ENCODE data around the gene FAT3. TPM values are rescaled to one million over a fixed set of nuclear protein-coding genes. Genes with fewer than 3 reads are reported as not detected.

FAT3 gene
- total and polyA plus RNA-seq, 2 of the 4 experiments (the other 2 are of a cell fraction) = 0.53 to 2.9 TPM

DNA sequence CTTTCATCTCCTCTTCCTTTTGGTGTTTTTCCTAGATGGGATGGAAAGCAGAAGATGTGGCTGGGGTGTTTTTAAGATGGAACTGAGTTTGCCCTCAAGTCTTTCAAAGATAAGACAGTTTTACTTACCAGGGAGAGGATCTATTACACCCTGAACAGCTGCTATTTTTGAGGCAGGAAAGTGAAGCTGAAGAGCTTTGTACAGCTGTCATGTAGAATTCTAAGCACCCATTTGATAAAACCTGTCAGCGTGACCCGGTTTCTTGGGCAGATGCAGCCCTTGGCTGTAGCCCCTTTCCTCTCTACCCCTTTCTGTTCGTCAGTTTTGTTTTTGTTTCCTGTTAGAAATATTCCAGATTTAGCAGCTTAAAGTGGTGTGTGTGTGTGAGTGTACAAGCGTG lies 35.2 kb downstream of the FAT3 start:
- H3K9ac ChIP-seq (ENCODE audit: low read depth, low read length) = no peak overlapping the region
- no peak overlapping the region for H4K8ac ChIP-seq (ENCODE audit: low read depth in 2 of 2, low read length in 2 of 2)
- intact Hi-C loops (cut with micrococcal nuclease) (no loop called here), dilution Hi-C loops (cut with HindIII; ENCODE audit: low sequenced_read_pairs, unreplicated experiment) (no loop called here), in situ Hi-C loops (cut with MboI; ENCODE audit: low sequenced_read_pairs) (no loop called here)
- H3K14ac ChIP-seq (replicated peaks; ENCODE audit: low read depth, low read length) = no peak overlapping the region
- no peak overlapping the region for H3K18ac ChIP-seq (ENCODE audit: low read depth, low read length)
- no peaks in the 10 kb centered on the region for H3K79me1 ChIP-seq (ENCODE audit: low read depth in 1 of 2, low read length in 2 of 2)
- H3K4me1 ChIP-seq (ENCODE audit: control insufficient read depth, insufficient read depth, low read length) = no peaks in the 10 kb centered on the region
- H3K9me3 ChIP-seq (ENCODE audit: control insufficient read depth, insufficient read depth, low read length) = no peaks in the 10 kb centered on the region
- no peak overlapping the region for H2BK120ac ChIP-seq (ENCODE audit: low read depth, low read length)
- ATAC-seq (ENCODE audit: low read depth) = no peak
- no peak overlapping the region for H3K27ac ChIP-seq (ENCODE audit: insufficient read depth, low read length)
- no peak overlapping the region for H3K23ac ChIP-seq (ENCODE audit: low read depth, low read length)
- H4K5ac ChIP-seq (ENCODE audit: low read depth, low read length) = no peak overlapping the region
- H4K91ac ChIP-seq (ENCODE audit: insufficient read depth, low read depth, low read length) = no peak overlapping the region
- CTCF ChIA-PET = no interaction called here
- no peaks in the 10 kb centered on the region for H3K36me3 ChIP-seq (ENCODE audit: control insufficient read depth, insufficient read depth, low read length)
- H3K4me3 ChIP-seq (ENCODE audit: insufficient read depth, low read depth, low read length) = no peak overlapping the region
- POLR2A ChIA-PET (ENCODE audit: unreplicated experiment) = no interaction called here
- H2AK9ac ChIP-seq (replicated peaks; ENCODE audit: low read depth, low read length, poor library complexity) = no peak overlapping the region
- DNase-seq = no peak
- H3K56ac ChIP-seq (ENCODE audit: extremely low read depth, insufficient read depth, low read length) = no peak overlapping the region
- TF ChIP-seq, protein P1, sequence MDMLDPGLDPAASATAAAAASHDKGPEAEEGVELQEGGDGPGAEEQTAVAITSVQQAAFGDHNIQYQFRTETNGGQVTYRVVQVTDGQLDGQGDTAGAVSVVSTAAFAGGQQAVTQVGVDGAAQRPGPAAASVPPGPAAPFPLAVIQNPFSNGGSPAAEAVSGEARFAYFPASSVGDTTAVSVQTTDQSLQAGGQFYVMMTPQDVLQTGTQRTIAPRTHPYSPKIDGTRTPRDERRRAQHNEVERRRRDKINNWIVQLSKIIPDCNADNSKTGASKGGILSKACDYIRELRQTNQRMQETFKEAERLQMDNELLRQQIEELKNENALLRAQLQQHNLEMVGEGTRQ (IDR thresholded peaks at IDR 0.05; ENCODE audit: low read depth, low read length) = no peak
- TF ChIP-seq MAFK (IDR thresholded peaks at IDR 0.05; ENCODE audit: low read depth, low read length) (no peak), MAZ (IDR thresholded peaks at IDR 0.05; ENCODE audit: borderline replicate concordance, low read depth, low read length) (no peak), FOS (IDR thresholded peaks at IDR 0.05; ENCODE audit: low read depth, low read length) (no peak), MXI1 (IDR thresholded peaks at IDR 0.05; ENCODE audit: borderline replicate concordance, low read depth, low read length) (no peak), BHLHE40 (IDR thresholded peaks at IDR 0.05; ENCODE audit: low read depth, low read length) (no peak), NFE2L2 (IDR thresholded peaks at IDR 0.05; ENCODE audit: low read depth, low read length) (no peak), CHD1 (IDR thresholded peaks at IDR 0.05; ENCODE audit: low read depth, low read length) (no peak), ELK1 (IDR thresholded peaks at IDR 0.05; ENCODE audit: borderline replicate concordance, low read depth, low read length) (no peak), POLR2A (IDR thresholded peaks at IDR 0.05; ENCODE audit: low read depth, low read length) (no peak), RCOR1 (IDR thresholded peaks at IDR 0.05; ENCODE audit: insufficient replicate concordance, low read length) (no peak), CEBPB (IDR thresholded peaks at IDR 0.05; ENCODE audit: low read depth, low read length) (no peak), SMC3 (IDR thresholded peaks at IDR 0.05; ENCODE audit: low read depth, low read length) (no peak), RFX5 (IDR thresholded peaks at IDR 0.05; ENCODE audit: low read depth, low read length) (no peak), RAD21 (IDR thresholded peaks at IDR 0.05; ENCODE audit: low read length) (no peak)
- TF ChIP-seq, protein P2, sequence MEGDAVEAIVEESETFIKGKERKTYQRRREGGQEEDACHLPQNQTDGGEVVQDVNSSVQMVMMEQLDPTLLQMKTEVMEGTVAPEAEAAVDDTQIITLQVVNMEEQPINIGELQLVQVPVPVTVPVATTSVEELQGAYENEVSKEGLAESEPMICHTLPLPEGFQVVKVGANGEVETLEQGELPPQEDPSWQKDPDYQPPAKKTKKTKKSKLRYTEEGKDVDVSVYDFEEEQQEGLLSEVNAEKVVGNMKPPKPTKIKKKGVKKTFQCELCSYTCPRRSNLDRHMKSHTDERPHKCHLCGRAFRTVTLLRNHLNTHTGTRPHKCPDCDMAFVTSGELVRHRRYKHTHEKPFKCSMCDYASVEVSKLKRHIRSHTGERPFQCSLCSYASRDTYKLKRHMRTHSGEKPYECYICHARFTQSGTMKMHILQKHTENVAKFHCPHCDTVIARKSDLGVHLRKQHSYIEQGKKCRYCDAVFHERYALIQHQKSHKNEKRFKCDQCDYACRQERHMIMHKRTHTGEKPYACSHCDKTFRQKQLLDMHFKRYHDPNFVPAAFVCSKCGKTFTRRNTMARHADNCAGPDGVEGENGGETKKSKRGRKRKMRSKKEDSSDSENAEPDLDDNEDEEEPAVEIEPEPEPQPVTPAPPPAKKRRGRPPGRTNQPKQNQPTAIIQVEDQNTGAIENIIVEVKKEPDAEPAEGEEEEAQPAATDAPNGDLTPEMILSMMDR (conservative IDR thresholded peaks at IDR 0.05; ENCODE audit: low read depth, low read length) = no peak
- BruUV-seq (replicated peaks) = no TSS peak
- H2BK20ac ChIP-seq (ENCODE audit: low read depth, low read length) = no peak overlapping the region; the same call in 1 of the 2 replicates
- H3K4ac ChIP-seq (ENCODE audit: low read depth, low read length) = no peak overlapping the region
- H2AK5ac ChIP-seq (ENCODE audit: low read depth, low read length) = no peak overlapping the region
- no peak overlapping the region for H2BK15ac ChIP-seq (ENCODE audit: low read depth, low read length)
- no peak overlapping the region for H3K4me2 ChIP-seq (ENCODE audit: low read depth, low read length)
- no peak overlapping the region for H2BK5ac ChIP-seq (ENCODE audit: low read depth, low read length, poor library complexity, severe bottlenecking)
- no peaks in the 10 kb centered on the region for H4K20me1 ChIP-seq (ENCODE audit: insufficient read depth, low read length)
- WGBS, 2 experiments (ENCODE audit: extremely low coverage in 2 of 2, insufficient read length in 1 of 2) = no CpG with 5 or more reads among the region's 4 CpGs
- no peak overlapping the region for H2AFZ ChIP-seq (replicated peaks; ENCODE audit: low read length, poor library complexity)
- H3K27me3 ChIP-seq (ENCODE audit: control insufficient read depth, insufficient read depth, low read length) = no peaks in the 10 kb centered on the region; the same call in 1 of the 2 replicates
- H3K9me1 ChIP-seq (ENCODE audit: insufficient read depth, low read length) = no peaks in the 10 kb centered on the region

Measured in IMR-90 (cell line).